NCI-H1417 (cell line): ENCODE measurements around the gene OSBPL6.
A peak's percentile ranks its signal among the peaks of the same experiment; 100 is the strongest.
"Not testable (repeated sequence)": the region's sequence is repeated elsewhere in the genome, so short reads cannot be mapped to it uniquely, and the experiment has no call there.

Experiments
- DNase-seq, 3 experiments: peaks; one replicate each; lab custom pipeline; 2025; lab: John Stamatoyannopoulos, UW

OSBPL6 gene

DNA sequence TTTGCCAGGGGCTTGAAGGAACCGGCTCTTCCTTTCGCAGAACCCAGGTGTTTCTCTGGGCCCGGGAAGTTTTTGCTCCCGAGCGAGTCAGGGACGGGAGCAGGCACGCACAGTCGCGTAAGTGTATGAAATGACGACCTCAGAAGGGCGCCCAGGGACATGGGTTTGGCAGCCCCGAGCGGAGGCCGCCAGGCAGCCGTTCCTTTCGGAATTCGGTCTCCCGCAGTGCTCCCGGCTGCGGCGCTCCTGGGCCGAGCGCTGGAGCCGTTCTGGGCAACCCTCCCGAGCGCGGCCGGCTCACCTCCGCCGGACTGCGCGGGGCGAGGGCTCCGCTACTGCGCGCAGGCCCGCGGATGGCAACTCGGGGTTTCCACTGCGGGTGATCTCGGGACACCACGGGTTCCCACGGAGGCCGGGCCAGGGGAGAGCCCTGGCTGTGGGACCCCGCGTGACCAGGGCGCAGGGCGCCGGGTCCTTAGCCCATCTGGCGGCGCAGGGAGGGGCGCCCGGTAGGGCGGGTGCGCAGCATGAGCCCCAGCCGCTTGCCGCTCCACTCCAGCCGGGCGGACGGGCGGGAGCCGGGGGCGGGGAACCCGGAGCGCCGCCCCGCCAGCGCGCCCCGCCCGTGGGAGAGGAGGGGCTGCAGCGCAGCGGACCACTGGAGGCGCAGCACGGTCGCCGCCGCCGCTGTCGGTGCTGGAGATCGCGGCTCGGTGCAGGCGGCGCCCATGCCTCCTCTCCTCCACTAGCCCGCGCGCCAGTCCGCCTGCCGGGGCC is at the start of gene OSBPL6:
Gene OSBPL6, plus strand, starts transcription at position 690 of the 777 bp plus-strand sequence. CDS start 111,673 bp downstream, outside the sequence.
- peak; percentile 70 to 88 (median 84) for DNase-seq

DNA sequence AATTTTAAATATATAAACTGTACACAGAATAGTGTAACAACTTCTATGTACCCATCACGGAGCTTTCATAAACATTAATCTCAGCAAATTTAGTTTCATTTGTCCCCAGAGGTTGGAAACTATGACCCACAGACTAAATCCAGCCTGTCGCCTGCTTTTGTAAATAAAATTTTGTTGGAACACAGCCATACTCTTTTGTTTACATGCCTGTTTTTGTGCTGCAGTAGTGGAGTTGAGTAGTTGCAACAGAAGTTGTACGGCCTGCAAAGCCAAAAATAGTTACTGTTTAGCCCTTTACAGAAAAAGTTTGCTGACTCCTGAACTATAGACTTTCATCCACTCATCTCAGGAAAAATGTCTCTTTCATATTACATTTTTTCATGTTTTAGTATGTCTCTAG is 42.3 kb upstream of the OSBPL6 start:
- peak in 1 of 3 experiments; percentile 9 for DNase-seq

DNA sequence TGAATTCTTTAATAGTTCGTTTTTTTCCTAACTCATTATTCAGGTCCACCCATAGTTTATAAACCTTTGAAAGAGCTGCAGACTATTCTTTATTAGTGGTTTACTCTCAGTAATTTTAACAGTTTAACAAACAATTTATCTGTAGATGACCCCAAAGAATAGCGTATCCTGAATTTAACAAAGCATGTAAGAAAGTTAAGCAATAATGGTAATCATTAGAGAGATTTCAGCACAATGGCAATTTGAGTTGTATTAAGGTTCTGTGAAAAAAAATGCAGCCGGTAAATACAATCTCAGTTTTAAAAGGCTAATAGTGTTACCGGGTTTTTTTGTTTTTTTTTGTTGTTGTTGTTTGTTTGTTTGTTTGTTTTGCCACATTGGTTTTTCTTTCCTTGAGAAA is 41.8 kb upstream of the OSBPL6 start:
- DNase-seq, result no peak

GRCh38 chr2:178152977-178153376 is 41.3 kb upstream of the OSBPL6 start:
- DNase-seq, result no peak

GRCh38 chr2:178153878-178154277 is 40.4 kb upstream of the OSBPL6 start:
- DNase-seq, result not testable (repeated sequence)

- no peak for DNase-seq
Observed at GRCh38 chr2:178155524-178155923, 38.8 kb upstream of the OSBPL6 start.

- no peak for DNase-seq
Observed at GRCh38 chr2:178157574-178157973, 36.7 kb upstream of the OSBPL6 start.

DNA sequence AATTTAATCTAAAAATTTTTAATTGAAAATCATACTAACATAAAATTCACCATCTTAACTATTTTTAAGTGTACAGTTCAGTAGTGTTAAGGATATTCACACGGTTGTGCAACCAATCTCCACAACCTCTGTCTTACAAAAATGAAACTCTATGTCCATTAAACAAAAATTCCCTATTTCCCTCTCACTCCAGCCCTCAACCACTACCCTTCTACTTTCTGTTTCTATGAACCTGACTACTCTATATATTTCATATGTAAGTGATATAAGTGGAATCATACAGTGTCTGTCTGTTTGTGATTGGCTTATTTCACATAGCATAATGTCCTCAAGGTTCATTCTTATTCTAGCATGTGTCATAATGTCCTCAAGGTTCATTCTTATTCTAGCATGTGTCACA is 34.3 kb upstream of the OSBPL6 start:
- no peak for DNase-seq

- DNase-seq, result no peak
Observed at GRCh38 chr2:178160601-178161000, 33.7 kb upstream of the OSBPL6 start.

DNA sequence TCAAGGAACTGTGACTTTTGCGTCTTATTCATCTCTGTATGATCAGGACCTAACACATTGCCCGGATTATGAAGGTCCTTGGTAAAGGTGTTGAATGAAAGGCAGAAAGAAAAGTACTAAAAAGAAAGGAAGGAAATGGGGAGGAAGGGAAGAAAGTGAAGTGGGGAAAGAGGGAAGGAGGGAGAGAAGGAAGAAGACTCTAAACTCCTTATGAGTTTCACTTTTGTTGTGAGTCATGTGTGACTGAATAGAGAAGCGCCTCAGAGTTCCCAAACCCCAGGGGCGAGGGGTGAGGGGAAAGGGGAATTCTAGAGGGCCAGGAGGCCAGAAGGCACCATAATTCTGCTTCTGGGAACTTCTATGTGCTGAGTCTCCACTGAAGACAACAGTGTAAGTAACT is 30.9 kb upstream of the OSBPL6 start:
- DNase-seq, result no peak

DNA sequence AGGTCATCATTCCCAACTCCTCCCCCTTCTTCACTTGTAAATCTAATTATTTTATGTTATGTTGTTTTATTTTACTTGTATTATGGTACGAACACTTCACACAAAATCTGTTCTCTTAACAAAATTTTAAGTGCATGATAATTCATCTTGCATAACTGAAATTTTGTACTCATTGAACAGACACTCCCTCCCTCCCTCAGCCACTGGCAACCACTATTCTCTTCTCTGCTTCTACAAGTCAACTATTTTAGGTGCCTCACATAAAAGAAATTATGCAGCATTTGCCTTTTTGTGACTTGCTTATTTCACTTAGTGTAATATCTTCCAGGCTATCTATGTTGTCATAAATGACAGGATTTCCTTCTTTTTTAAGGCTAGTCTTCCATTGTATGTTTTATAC is 30.4 kb upstream of the OSBPL6 start:
- no peak for DNase-seq

GRCh38 chr2:178173657-178174056 is 20.7 kb upstream of the OSBPL6 start:
- no peak for DNase-seq

- DNase-seq, result no peak
Observed at GRCh38 chr2:178177066-178177679, 17.1 kb upstream of the OSBPL6 start.

DNA sequence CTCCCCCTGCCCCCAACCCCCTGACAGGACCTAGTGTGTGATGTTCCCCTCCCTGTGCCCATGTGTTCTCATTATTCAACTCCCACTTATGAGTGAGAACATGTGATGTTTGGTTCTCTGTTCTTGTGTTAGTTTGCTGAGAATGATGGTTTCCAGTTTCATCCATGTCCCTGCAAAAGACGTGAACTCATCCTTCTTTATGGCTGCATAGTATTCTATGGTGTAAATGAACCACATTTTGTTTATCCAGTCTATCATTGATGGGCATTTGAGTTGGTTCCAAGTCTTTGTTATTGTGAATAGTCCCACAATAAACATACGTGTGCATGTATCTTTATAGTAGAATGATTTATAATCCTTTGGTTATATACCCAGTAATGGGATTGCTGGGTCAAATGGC is 13.7 kb upstream of the OSBPL6 start:
- not testable (repeated sequence) for DNase-seq

- DNase-seq, result no peak
Observed at GRCh38 chr2:178187861-178188260, 6.5 kb upstream of the OSBPL6 start.

GRCh38 chr2:178188466-178188865 is 5.8 kb upstream of the OSBPL6 start:
- DNase-seq, result no peak

DNA sequence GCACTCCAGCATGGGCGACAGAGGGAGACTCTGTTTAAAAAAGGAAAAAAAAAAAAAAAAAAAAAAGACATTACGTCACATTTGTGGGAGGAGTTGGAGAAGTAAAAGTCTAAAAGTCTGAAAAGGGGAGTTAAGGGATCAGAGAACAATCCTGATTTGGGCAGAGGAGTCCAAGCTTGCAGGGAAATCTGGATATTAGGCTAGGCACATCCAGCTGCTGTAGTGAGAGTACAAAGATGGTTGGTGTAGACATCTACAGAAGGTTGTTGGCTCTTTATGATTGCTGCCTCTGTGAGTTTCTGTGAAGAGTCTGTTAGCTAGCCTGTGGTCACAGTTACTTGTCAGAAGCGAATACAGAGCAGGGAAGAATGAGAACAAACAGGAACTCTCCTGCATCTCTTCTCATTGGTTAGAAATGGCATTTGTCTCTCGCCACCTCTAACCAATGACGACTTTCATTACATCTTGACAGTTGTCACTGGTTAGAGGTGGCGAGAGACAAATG is 3.3 kb upstream of the OSBPL6 start:
- no peak for DNase-seq

DNA sequence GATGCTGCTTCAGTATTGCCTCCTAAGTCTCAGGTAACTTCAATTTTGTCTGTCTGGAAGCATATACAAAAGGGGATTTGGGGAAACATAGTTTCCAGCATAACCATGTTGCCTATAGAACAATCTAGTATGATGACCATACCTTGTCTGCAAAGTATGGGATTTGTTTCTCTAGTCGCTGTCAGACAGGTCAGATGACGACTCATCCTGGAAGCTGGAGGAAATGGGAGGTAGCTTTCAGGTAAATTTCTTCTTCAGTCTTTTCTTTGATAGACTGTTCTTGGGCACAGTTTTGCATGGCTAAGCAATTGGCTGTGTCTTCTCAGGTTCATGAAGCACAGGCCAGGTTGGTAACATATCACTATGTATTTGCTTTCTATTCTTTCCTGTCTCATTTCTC is 2.8 kb upstream of the OSBPL6 start:
- DNase-seq, result no peak

DNA sequence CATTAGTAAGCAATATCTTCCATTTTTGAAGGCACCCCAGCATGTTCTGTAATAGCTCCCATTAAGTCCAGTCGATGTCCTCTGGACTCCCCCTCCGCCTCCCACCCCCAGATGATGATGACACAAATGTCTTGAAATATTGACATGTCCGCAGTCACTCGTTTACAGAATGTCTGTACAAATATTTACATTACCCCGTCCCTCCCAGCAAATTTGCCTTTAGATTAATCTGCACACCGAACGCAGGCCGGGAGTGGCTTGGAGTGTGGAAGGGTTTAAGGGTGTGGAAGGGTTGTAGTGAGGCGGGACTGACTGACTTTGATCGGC is 853 bp upstream of the OSBPL6 start:
- DNase-seq, result peak in 2 of 3 experiments; percentile 68 to 81

DNA sequence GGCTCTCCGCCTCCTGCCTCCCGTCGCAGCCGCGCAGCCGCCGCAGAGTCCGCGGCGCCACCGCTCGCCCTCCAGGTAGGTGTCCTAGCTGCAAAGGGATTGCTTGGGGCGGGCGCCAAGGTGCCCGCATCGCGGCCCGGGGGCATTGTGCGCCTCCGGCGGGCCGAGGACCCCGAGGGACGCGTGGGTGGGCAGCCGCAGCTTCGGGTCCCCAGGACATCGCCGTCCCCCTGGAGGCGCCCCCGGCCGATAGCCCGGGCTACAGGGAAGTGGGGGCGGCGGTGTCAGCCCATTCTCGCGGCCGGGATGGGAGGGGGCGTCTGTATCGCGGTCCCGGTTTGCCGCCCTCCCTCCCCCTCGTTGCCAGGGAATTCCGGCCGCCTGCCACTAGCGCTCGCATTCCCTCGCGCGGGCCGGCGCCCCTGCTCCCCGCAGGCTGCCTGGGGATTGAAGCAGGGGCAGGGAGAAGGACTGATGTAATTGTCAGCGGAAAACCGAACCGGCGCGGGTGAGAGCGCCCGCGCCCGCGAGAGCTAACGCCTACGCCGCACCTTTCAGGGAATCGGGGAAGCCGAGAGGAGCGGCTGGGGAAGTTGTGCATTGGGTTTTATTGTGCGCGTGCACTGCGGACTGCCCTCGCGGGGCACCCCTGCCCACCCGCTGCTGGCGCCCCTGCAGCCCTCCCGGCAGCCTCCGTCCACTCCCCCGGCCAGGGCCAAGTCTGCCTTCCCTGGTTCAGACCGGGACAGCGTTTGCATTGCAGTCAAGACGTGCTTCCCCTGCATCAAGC is 483 bp downstream of the OSBPL6 start:
- peak; percentile 11 to 81 (median 80) for DNase-seq

DNA sequence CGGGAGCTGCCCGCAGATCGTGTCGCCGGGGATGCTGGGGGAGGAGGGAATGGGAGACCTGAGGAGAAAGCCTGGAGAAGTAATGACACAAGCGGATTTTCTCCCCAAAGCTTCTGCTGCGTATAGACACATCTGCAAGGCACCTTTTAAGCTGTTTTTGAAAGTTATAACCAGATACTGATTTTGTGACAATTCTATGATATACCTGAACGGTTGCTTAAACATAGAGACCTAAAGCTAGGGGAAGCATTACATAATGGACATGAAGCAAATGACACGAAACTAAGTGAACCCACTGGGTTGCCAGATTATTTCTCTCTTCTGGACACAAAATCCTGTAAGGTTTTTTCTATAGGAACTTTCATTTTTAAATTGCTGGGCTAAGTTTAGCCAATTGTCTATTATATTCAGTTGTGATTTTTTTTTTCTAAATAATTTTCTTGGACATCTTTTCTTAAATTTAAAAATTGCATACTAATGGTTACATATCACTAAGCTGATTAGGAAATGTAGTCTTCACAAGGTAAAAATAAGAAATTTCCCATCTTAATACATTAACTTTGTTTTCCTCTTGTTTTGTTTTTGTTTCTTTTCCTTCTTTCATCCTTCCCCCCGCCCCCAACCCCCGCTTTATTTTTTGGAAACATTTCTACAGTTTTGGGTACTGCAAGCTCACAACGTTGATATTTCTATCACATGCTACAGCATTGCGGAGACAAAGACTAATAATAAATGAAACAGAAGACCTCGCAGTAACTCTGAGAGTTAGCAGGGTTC is 1.3 kb downstream of the OSBPL6 start:
- peak in 1 of 3 experiments; percentile 14 for DNase-seq

DNA sequence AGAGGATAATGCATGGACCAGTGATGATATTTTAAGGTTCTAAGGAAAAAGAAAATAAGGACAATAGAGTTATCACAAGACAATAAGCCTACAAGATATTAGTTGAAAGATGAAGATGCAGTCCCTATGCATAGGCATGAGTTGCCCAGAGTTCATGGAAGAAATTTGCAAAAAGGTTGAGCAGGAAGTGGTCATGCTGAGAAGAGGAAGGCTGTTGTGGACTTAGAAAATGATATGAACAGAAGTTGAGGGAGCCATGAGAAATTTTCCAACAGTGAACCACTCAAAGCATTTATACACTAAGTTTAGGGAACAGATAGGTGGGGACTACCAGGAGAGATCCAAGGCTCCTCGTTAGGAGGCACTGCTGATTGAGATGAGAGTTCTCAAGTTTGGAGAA is 3.5 kb downstream of the OSBPL6 start:
- DNase-seq, result no peak
